K562 (cell line): ENCODE measurements around the gene LBP. TPM values are rescaled to one million over a fixed set of nuclear protein-coding genes. Genes with fewer than 3 reads are reported as not detected.

Source experiments
- ATAC-seq: fragments of 200-7000 bp; cut with Tn5 transposase; 3 replicates; pipeline ENCODE4 v1.9.1; 2020; ENCODE audit warnings: moderate library complexity
- BruUV-seq: library from RNA; stranded (reverse); fragments of 400-500 nt; replicated peaks from 2 replicates; lab custom pipeline; 2021; lab: Mats Ljungman, UMichigan
- CTCF ChIA-PET: fragments of 300-600 bp; formaldehyde crosslinking; extraction: SDS; loops from one replicate; lab custom pipeline; 2021; ENCODE audit warnings: low intra/inter-chr PET ratio; lab: Yijun Ruan, JAX
- POLR2A ChIA-PET: fragments of 300-600, 350-650 bp; sonication (Branson Sonifier 250); formaldehyde crosslinking; extraction: SDS; loops from one replicate; lab custom pipeline; 2021; ENCODE audit warnings: antibody characterized with exemption, inconsistent platforms; lab: Yijun Ruan, JAX
- DNase-seq, 4 experiments: peaks; one replicate each; pipeline versions ENCODE4 v3.0.0 to v3.0.0-alpha.2; 2011 to 2018; ENCODE audit warnings: low spot score in 3 of 4, mixed read lengths in 3 of 4; ENCODE audit errors: extremely low read depth in 1 of 4
- FAIRE-seq: peaks from 2 replicates; lab custom pipeline; 2011; peaks lifted over from hg19 to GRCh38; lab: Jason Lieb, UNC
- H2AFZ ChIP-seq: 2 replicates; pipeline ENCODE4 v1.6.0; 2011; ENCODE audit warnings: low read depth, low read length, control low read depth, inconsistent platforms
- H3K27ac ChIP-seq: fragments of 200-600 bp; 3 replicates; pipeline ENCODE4 v1.8.0; 2011; ENCODE audit warnings: low read depth, mild to moderate bottlenecking, control low read depth, inconsistent platforms, low read length, moderate library complexity, mixed read lengths; ENCODE audit errors: extremely low read depth
- H3K27me3 ChIP-seq, 2 experiments: fragments of 300-600 bp in 1 of 2; 2 replicates in 1 of 2; 3 replicates in 1 of 2; pipeline versions ENCODE4 v1.6.0 to v1.8.0; 2011; ENCODE audit warnings: inconsistent platforms in 2 of 2, low read length in 2 of 2, mild to moderate bottlenecking in 1 of 2, mixed read lengths in 1 of 2, moderate library complexity in 1 of 2; ENCODE audit not compliant: control insufficient read depth in 2 of 2, insufficient read depth in 2 of 2
- H3K36me3 ChIP-seq: fragments of 300-600 bp; 3 replicates; pipeline ENCODE4 v1.8.0; 2011; ENCODE audit warnings: mild to moderate bottlenecking, low read length, inconsistent platforms; ENCODE audit not compliant: control insufficient read depth, insufficient read depth
- H3K4me1 ChIP-seq, 2 experiments: fragments of 200-600 bp in 1 of 2; replicated peaks in 1 of 2; 2 replicates in 1 of 2; 3 replicates in 1 of 2; pipeline versions ENCODE4 v1.5.1 to v1.8.0; 2011; ENCODE audit warnings: inconsistent platforms in 2 of 2, low read length in 2 of 2, mild to moderate bottlenecking in 1 of 2, mixed read lengths in 1 of 2, moderate library complexity in 1 of 2; ENCODE audit not compliant: control insufficient read depth in 2 of 2, insufficient read depth in 2 of 2
- H3K4me2 ChIP-seq: 2 replicates; pipeline ENCODE4 v1.6.1; 2011; ENCODE audit warnings: low read length, control low read depth, inconsistent platforms, mixed read lengths; ENCODE audit not compliant: insufficient read depth
- H3K4me3 ChIP-seq: fragments of 200-600 bp; sonication (generic), shearing (Covaris generic); 2 replicates; pipeline ENCODE4 v1.5.1; 2016; ENCODE audit warnings: control low read depth, inconsistent platforms
- H3K79me2 ChIP-seq: fragments of 200-600 bp; 3 replicates; pipeline ENCODE4 v1.8.0; 2011; ENCODE audit warnings: low read length, inconsistent platforms; ENCODE audit not compliant: control insufficient read depth, insufficient read depth
- H3K9ac ChIP-seq, 2 experiments: 2 replicates each; pipeline versions ENCODE4 v1.6.0 to v1.6.1; 2011; ENCODE audit warnings: low read depth in 2 of 2, low read length in 2 of 2, control low read depth in 1 of 2, inconsistent platforms in 1 of 2, mild to moderate bottlenecking in 1 of 2, mixed read lengths in 1 of 2; ENCODE audit not compliant: insufficient read depth in 1 of 2
- H3K9me1 ChIP-seq: one replicate; pipeline ENCODE4 v1.6.0; 2011; ENCODE audit warnings: inconsistent platforms, mild to moderate bottlenecking, low read length, moderate library complexity; ENCODE audit not compliant: control insufficient read depth, insufficient read depth
- H3K9me3 ChIP-seq: replicated peaks from 2 replicates; pipeline ENCODE4 v1.5.1; 2011; ENCODE audit warnings: low read depth, low read length, inconsistent platforms; ENCODE audit not compliant: control insufficient read depth, insufficient read depth
- H4K20me1 ChIP-seq: replicated peaks from 2 replicates; pipeline ENCODE4 v1.6.1; 2011; ENCODE audit warnings: low read length, inconsistent platforms, mixed read lengths; ENCODE audit not compliant: control insufficient read depth, insufficient read depth
- HNRNPH1 ChIP-seq: fragments of 200-400 bp; formaldehyde crosslinking; optimal IDR thresholded peaks from 2 replicates; pipeline ENCODE3; 2017; ENCODE audit warnings: low read depth, mild to moderate bottlenecking, low read length, moderate library complexity
- MECOM ChIP-seq: fragments of 250-450 bp; sonication (Bioruptor Pico); IDR thresholded peaks from 2 replicates; pipeline ENCODE4 v1.8.0; 2022; ENCODE audit warnings: inconsistent platforms
- PHF21A ChIP-seq: fragments of 450-650 bp; IDR thresholded peaks from 2 replicates; pipeline ENCODE4 v1.6.1; 2017; ENCODE audit warnings: low read depth, borderline replicate concordance
- TAF1 ChIP-seq: IDR thresholded peaks from 2 replicates; pipeline ENCODE4 v1.6.1; 2011; ENCODE audit warnings: mild to moderate bottlenecking, low read length, moderate library complexity; ENCODE audit not compliant: insufficient read depth, control insufficient read depth, severe bottlenecking; ENCODE audit errors: extremely low read depth
- TGIF2 ChIP-seq: sonication (generic); formaldehyde crosslinking; IDR thresholded peaks from 2 replicates; pipeline ENCODE4 v1.8.1; 2022; ENCODE audit warnings: mild to moderate bottlenecking, missing genetic modification reagents, moderate library complexity
- TRIM24 ChIP-seq, 2 experiments: fragments of 450-650 bp; IDR thresholded peaks; 2 replicates each; pipeline ENCODE4 v1.6.1; 2016
- ZBED1 ChIP-seq: IDR thresholded peaks from 2 replicates; pipeline ENCODE4 v1.6.1; 2014
- ZNF324 ChIP-seq: fragments of 250-450 bp; sonication (Bioruptor Pico); IDR thresholded peaks from 2 replicates; pipeline ENCODE4 v1.4.0; 2020; ENCODE audit warnings: mild to moderate bottlenecking
- ZNF561 ChIP-seq: fragments of 450-650 bp; formaldehyde crosslinking; conservative IDR thresholded peaks from 2 replicates; pipeline ENCODE4 v1.4.0; 2020; ENCODE audit warnings: mild to moderate bottlenecking, moderate library complexity
- ZNF76 ChIP-seq: fragments of 250-450 bp; sonication (Bioruptor Pico); IDR thresholded peaks from 2 replicates; pipeline ENCODE4 v1.4.0; 2020; ENCODE audit warnings: mild to moderate bottlenecking, moderate library complexity, borderline replicate concordance
- WGBS: fragments of 100-300 bp; shearing (Covaris generic); methylation state at CpG from one replicate; pipeline ENCODE4 v1.1.6; 2016; ENCODE audit warnings: low coverage, mixed read lengths; ENCODE audit not compliant: insufficient coverage; ENCODE audit errors: missing lambda C conversion rate; 5-methylcytosine and 5-hydroxymethylcytosine counted together
- in situ Hi-C: fragments of 300-500 bp; cut with MboI; formaldehyde crosslinking; loops from 4 replicates; pipeline ENCODE4 v1.15.0; 2018; ENCODE audit warnings: inconsistent platforms, mixed read lengths
- intact Hi-C: fragments of 100-400 bp; cut with micrococcal nuclease; formaldehyde crosslinking; loops from 2 replicates; pipeline ENCODE4 v1.14.2; 2022
- polyA plus RNA-seq, 8 experiments: library from polyadenylated mRNA; depleted of rRNA in 4 of 8; stranded (reverse) in 5 of 8; unstranded in 3 of 8; fragments of >200 nt; fragmentation: Nextera tagmentation in 2 of 8; fragmentation: Illumina TruSeq in 1 of 8; extraction: Ambion mirVana in 2 of 8; extraction: Trizol in 1 of 8; gene quantifications; 2 replicates each; pipeline versions ENCODE4 v1.2.1 to v1.2.3, GENCODE V29; 2011 to 2014; ENCODE audit warnings: inconsistent platforms in 1 of 8, missing spikeins in 1 of 8
- total RNA-seq, 7 experiments: library from RNA; depleted of rRNA in 6 of 7; stranded (reverse); fragments of >200 nt in 6 of 7; fragmentation: Illumina TruSeq in 2 of 7; extraction: Trizol in 2 of 7; gene quantifications; 2 replicates each; pipeline versions ENCODE4 v1.2.1 to v1.2.3, GENCODE V29; 2011 to 2021; ENCODE audit warnings: low replicate concordance in 1 of 7
- TF ChIP-seq, protein P1 (sequence below): fragments of 450-650 bp; IDR thresholded peaks from one replicate; pipeline ENCODE4 v1.6.1; 2018; ENCODE audit warnings: mild to moderate bottlenecking, moderate library complexity; ENCODE audit not compliant: partially characterized antibody
- TF ChIP-seq, protein P2 (sequence below): fragments of 250-450 bp; sonication (Bioruptor Pico); IDR thresholded peaks from 2 replicates; pipeline ENCODE4 v1.5.0; 2021

LBP gene
- total and polyA plus RNA-seq, 9 of the 15 experiments (the other 6 are each of a cell fraction or from before 2014, with no cell fraction given): 0.06 to 0.31 (median 0.09) TPM; not detected in 3

DNA sequence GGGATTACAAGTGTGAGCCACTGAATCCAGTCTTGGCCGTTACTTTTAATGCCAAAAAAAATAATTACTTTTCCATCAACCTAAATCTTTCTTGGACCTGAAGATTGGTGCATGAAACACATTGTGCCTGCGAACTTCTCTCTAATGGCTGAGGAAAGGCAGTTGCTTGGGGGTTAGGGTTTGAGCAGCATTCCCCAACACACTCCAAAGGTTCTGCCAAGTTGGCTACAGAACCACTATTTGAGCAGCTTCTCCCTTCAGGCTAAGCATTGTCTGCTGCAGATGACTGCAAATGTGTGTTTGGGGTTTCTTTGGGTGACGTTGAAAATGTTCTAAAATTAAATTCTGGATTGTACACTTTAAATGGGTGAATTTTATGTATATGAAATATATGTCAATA is 6.3 kb upstream of the LBP start:
- H3K9ac ChIP-seq: no peak overlapping the region
- no peaks in the 10 kb centered on the region for H3K9me1 ChIP-seq
- BruUV-seq: no TSS peak
- TF ChIP-seq TRIM24 (IDR thresholded peaks at IDR 0.05): no peak
- TF ChIP-seq ZBED1: no peak
- no peak for TF ChIP-seq ZNF76 (CRISPR knock-in tag)
- no peak for TF ChIP-seq TGIF2 (CRISPR knock-in tag)
- TF ChIP-seq TAF1: no peak
- TF ChIP-seq, protein P1, sequence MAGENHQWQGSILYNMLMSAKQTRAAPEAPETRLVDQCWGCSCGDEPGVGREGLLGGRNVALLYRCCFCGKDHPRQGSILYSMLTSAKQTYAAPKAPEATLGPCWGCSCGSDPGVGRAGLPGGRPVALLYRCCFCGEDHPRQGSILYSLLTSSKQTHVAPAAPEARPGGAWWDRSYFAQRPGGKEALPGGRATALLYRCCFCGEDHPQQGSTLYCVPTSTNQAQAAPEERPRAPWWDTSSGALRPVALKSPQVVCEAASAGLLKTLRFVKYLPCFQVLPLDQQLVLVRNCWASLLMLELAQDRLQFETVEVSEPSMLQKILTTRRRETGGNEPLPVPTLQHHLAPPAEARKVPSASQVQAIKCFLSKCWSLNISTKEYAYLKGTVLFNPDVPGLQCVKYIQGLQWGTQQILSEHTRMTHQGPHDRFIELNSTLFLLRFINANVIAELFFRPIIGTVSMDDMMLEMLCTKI: no peak
- TF ChIP-seq, protein P2, sequence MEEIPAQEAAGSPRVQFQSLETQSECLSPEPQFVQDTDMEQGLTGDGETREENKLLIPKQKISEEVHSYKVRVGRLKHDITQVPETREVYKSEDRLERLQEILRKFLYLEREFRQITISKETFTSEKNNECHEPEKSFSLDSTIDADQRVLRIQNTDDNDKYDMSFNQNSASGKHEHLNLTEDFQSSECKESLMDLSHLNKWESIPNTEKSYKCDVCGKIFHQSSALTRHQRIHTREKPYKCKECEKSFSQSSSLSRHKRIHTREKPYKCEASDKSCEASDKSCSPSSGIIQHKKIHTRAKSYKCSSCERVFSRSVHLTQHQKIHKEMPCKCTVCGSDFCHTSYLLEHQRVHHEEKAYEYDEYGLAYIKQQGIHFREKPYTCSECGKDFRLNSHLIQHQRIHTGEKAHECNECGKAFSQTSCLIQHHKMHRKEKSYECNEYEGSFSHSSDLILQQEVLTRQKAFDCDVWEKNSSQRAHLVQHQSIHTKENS (CRISPR knock-in tag): no peak
- no peak for TF ChIP-seq MECOM
- no peak for TF ChIP-seq PHF21A
- TF ChIP-seq ZNF561 (CRISPR knock-in tag): no peak
- no peak for TF ChIP-seq ZNF324
- no peak for TF ChIP-seq HNRNPH1
- TF ChIP-seq, all 486 proteins: peak for 0
- ATAC-seq: no peak
- Histone ChIP-seq H3K4me1 (peaks cover 15 to 25% of the 10 kb centered on the region in 2 experiments), H2AFZ (peak overlapping the region; percentile 32; the same call in 1 of the 2 replicates), H3K79me2 (no peaks in the 10 kb centered on the region), H3K4me3 (no peak overlapping the region), H3K9me3 (peaks cover 9% of the 10 kb centered on the region), H3K27ac (no peak overlapping the region), H3K4me2 (no peak overlapping the region), H3K27me3 (peaks cover 9 to 21% of the 10 kb centered on the region in 2 experiments; a peak in 3 of 5 replicates), H3K36me3 (no peaks in the 10 kb centered on the region), H4K20me1 (no peaks in the 10 kb centered on the region)
- intact Hi-C loops (loop anchor here (5.0 kb wide), 2 partner anchors 307 to 407 kb away; partner anchors contain the start of gene ACTR5), in situ Hi-C loops (loop anchor here (5.0 kb wide), 1 partner anchor 72 kb away; no protein-coding TSS in a partner anchor)
- DNase-seq: no peak
- ChIA-PET POLR2A (no interaction called here), CTCF (interaction anchor here (1.0 kb wide), 1 partner anchor 69 kb away, joined by 3 read pairs; no protein-coding TSS in a partner anchor)
- WGBS: 25% methylated on average over 3 of the region's 3 CpGs
- FAIRE-seq: no peak
